ENCODE measurements around the gene HNF1A.

Gene HNF1A

GRCh38 chr12:120970310-120970709 is 8.0 kb upstream of the HNF1A start:
- no peak for TF ChIP-seq CTCF (IDR thresholded peaks at IDR 0.05; ENCODE audit: insufficient read depth, low read depth, low read length, missing control alignments)
- H3K4me3 ChIP-seq (ENCODE audit: low read length), result no peak overlapping the region
- no peak for DNase-seq (ENCODE audit: low read depth)

- peak; percentile 74 for DNase-seq (ENCODE audit: low read depth)
- no peak overlapping the region for H3K4me3 ChIP-seq (ENCODE audit: low read length)
- peak; percentile 86 for TF ChIP-seq CTCF (IDR thresholded peaks at IDR 0.05; ENCODE audit: insufficient read depth, low read depth, low read length, missing control alignments)
Observed at GRCh38 chr12:120971299-120972180, 6.8 kb upstream of the HNF1A start.

- no peak for TF ChIP-seq CTCF (IDR thresholded peaks at IDR 0.05; ENCODE audit: insufficient read depth, low read depth, low read length, missing control alignments)
- no peak overlapping the region for H3K4me3 ChIP-seq (ENCODE audit: low read length)
- DNase-seq (ENCODE audit: low read depth), result no peak
Observed at GRCh38 chr12:120972870-120973543, 5.3 kb upstream of the HNF1A start.

DNA sequence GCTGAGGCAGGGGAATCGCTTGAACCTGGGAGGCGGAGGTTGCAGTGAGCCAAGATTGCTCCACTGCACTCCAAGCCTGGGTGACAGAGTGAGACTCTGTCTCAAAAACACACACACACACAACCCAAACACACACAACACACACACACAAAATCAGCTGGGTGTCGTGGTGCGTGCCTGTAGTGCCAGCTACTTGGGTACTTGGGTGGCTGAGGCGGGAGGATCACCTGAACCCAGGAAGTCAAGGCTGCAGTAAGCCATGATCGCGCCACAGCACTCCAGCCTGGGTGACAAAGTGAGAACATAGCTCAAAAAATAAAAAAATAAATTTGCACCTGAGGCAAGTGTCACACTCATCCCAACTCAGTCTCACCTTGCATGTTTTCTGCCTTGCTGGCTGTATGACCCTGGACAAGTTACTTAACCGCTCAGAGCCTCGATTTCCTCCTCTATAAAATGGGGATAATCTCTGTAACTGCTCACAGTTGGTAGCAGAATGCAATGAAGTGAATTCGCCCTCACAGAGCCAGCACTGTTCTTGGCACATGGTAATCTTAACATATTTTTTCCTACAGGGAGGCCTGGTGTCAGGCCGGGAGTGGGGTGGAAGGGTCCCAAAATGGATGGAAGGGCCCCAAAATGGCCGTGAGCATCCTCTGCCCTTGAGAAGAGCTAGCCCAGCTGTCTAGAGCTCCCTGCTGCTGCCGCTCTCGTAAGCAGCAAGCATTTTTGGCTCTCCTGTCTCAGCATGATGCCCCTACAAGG is 630 bp upstream of the HNF1A start:
- no peak for TF ChIP-seq CTCF (IDR thresholded peaks at IDR 0.05; ENCODE audit: insufficient read depth, low read depth, low read length, missing control alignments)
- no peak for DNase-seq (ENCODE audit: low read depth)
- no peak overlapping the region for H3K4me3 ChIP-seq (ENCODE audit: low read length)

GRCh38 chr12:120979220-120979861 is 998 bp downstream of the HNF1A start:
- no peak for DNase-seq (ENCODE audit: low read depth)
- H3K4me3 ChIP-seq (ENCODE audit: low read length), result no peak overlapping the region
- TF ChIP-seq CTCF (IDR thresholded peaks at IDR 0.05; ENCODE audit: insufficient read depth, low read depth, low read length, missing control alignments), result no peak

DNA sequence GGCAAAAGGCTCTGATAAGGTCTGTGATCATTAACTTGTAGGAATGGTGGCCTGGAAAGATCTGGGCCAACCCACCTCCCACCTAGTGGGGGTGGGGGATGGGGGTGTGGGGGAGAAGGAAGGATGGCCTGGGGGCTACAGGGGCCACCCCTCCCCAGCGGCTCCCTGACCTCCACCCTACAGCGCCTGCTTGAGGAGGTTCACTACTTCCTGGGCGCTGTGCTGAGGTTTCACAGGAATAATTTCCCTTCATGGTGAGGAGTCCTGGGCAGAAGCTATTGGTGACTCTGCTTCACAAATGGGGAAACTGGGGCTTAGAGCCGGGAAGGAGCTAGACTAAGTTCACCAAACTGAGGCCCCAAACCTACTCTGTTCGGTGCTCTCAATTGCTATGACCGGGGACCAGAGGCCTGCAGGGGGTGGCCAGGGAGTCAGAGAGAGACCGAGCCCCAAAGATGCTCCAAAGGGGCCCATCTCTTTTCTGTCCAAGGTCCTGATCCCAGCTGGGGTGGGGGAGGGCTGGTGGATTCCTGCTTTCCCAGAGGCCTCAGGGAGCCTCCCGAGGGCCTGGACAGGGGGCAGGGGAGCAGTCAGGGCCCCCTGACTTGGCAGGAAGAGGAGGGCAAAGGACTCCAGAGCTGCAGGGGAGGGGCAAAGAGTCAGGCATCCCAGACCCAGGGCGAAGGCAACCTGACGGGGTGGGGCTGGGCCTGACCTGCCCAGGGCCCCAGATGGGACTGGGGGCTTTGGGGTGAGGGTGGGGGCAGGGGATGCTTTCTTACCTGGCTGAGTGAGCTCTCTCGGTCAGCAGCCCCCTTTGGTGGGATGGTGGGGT is 1.7 kb downstream of the HNF1A start:
- DNase-seq (ENCODE audit: low read depth), result no peak
- TF ChIP-seq CTCF (IDR thresholded peaks at IDR 0.05; ENCODE audit: insufficient read depth, low read depth, low read length, missing control alignments), result no peak
- no peak overlapping the region for H3K4me3 ChIP-seq (ENCODE audit: low read length)

Measured in epithelial cell of esophagus (primary cell).